Naive B cell (primary cell): ENCODE data around the gene PLEKHG1. TPM values are rescaled to one million over a fixed set of nuclear protein-coding genes. Genes with fewer than 3 reads are reported as not detected.

Source experiments
- ATAC-seq, 2 donors: fragments of 150-1000 bp; cut with Tn5 transposase; 2 replicates each; pipeline ENCODE4 v1.10.0; 2021; ENCODE audit warnings: low read depth in 2 of 2, mild to moderate bottlenecking in 2 of 2, moderate library complexity in 2 of 2
- DNase-seq: peaks from one replicate; pipeline ENCODE4 v3.0.0; 2022
- H3K27ac Mint-ChIP-seq, 6 donors: one replicate each; pipeline ENCODE4 v1.8.0; 2020 to 2022; ENCODE audit warnings: mild to moderate bottlenecking in 6 of 6, mixed read lengths in 6 of 6, moderate library complexity in 5 of 6, inconsistent platforms in 2 of 6
- H3K27me3 Mint-ChIP-seq, 3 donors: one replicate each; pipeline ENCODE4 v1.8.0; 2021 to 2022; ENCODE audit warnings: mixed read lengths in 3 of 3, mild to moderate bottlenecking in 1 of 3
- H3K36me3 Mint-ChIP-seq, 2 donors: one replicate each; pipeline ENCODE4 v1.8.0; 2020 to 2022; ENCODE audit warnings: mixed read lengths in 2 of 2, inconsistent platforms in 1 of 2, mild to moderate bottlenecking in 1 of 2
- H3K4me1 Mint-ChIP-seq, 3 donors: one replicate each; pipeline ENCODE4 v1.8.0; 2020 to 2022; ENCODE audit warnings: mixed read lengths in 3 of 3, inconsistent platforms in 1 of 3, mild to moderate bottlenecking in 1 of 3, moderate library complexity in 1 of 3
- H3K4me3 Mint-ChIP-seq, 8 donors: one replicate each; pipeline ENCODE4 v1.8.0; 2020 to 2022; ENCODE audit warnings: mild to moderate bottlenecking in 8 of 8, mixed read lengths in 8 of 8, moderate library complexity in 8 of 8, inconsistent platforms in 2 of 8
- H3K9me3 Mint-ChIP-seq, 7 donors: one replicate each; pipeline ENCODE4 v1.8.0; 2020 to 2022; ENCODE audit warnings: mixed read lengths in 7 of 7, mild to moderate bottlenecking in 5 of 7, inconsistent platforms in 2 of 7, moderate library complexity in 1 of 7
- polyA plus RNA-seq, 6 donors: library from polyadenylated mRNA; unstranded; fragments of 300-500 nt; fragmentation: Illumina TruSeq; gene quantifications; one replicate each; pipeline ENCODE4 v1.2.3, GENCODE V29; 2021; ENCODE audit warnings: low read depth in 6 of 6

The PLEKHG1 gene
- polyA plus RNA-seq, 6 donors from 2014 or later: 38.3 to 82.2 (median 50.0) TPM

- ATAC-seq: no peak
- H3K27me3 Mint-ChIP-seq: no peaks in the 10 kb centered on the region
- H3K9me3 Mint-ChIP-seq: no peaks in the 10 kb centered on the region
- H3K4me3 Mint-ChIP-seq: peak overlapping the region in 2 of 8 donors; percentile 1 to 31
- H3K4me1 Mint-ChIP-seq: peaks cover 66 to 97% (median 89%) of the 10 kb centered on the region in 3 donors
- no peak for DNase-seq
- H3K36me3 Mint-ChIP-seq: peaks cover 14 to 27% of the 10 kb centered on the region in 2 donors
- H3K27ac Mint-ChIP-seq: peak overlapping the region; percentile 5 to 99 (median 89)
These were observed 13.6 kb downstream of the PLEKHG1 start for GRCh38 chr6:150613269-150613668.

DNA sequence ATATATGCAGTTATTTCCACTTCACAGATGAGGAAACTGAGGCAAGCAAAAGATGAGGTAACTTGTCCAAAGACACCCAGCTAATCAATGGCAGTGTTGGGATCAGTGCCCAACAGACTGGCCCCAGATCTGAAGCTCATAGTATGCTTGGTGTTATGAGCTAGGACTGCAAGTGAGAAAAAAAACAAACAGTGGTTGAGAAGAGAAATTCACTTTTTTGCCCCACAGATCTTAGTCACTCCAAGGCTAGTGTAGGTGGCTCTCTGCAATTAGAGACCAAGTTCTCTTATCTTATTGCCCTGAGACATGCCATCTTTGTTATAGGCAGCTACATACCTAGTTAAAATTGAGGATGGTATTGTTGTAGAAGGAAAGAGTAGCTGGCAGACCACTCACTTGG, 16.3 kb downstream of the PLEKHG1 start:
- Mint-ChIP-seq H3K4me3 (peak overlapping the region in 4 of 8 donors; percentile 18 to 60 (median 36)), H3K27ac (peak overlapping the region; percentile 79 to 99 (median 91)), H3K9me3 (no peaks in the 10 kb centered on the region), H3K27me3 (no peaks in the 10 kb centered on the region), H3K36me3 (peaks cover 8 to 15% of the 10 kb centered on the region in 2 donors), H3K4me1 (peaks cover 68 to 97% (median 88%) of the 10 kb centered on the region in 3 donors)
- peak; percentile 31 for ATAC-seq
- no peak for DNase-seq

DNA sequence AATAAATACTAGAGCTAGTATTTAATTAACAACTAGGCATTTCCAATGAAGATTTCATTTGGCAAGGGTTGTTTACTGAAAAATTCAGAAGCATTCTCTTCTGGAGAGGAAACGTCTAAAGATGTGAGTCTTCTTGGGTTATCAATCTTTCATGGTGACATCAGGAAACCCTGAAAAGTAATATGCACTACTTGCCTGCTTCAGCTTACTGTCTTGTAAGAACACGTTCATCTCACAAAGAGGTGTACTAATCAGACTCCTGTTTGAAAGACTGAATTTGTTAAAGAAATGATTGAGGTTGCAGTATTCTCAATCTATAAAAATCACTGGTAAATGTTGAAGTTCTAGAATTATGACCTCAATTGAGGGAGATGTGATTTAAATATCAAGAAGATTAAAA, 16.9 kb downstream of the PLEKHG1 start:
- H3K27ac Mint-ChIP-seq: peak overlapping the region; percentile 74 to 99 (median 91)
- no peak for DNase-seq

DNA sequence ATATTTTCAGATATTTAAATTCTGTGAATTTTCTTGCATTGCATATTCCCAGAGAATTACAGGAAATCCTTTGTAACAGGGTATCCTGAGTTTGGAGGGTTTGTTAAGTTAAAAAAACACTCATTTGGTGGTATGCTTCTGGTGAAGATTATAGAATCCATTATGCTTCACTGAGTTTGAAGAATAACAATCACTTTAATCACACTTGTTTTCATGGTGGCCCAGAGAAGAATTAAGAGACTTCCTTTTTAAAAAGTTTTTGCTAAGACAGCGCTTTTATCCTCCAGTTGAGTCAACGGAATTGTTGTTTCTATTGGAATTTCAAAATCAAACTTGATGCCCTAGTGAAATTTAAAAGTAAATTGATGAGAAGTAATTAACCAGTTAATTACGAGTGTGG, 17.4 kb downstream of the PLEKHG1 start:
- peak overlapping the region; percentile 13 to 80 (median 37) for H3K4me3 Mint-ChIP-seq
- DNase-seq: no peak
- no peaks in the 10 kb centered on the region for H3K9me3 Mint-ChIP-seq
- no peak for ATAC-seq
- no peaks in the 10 kb centered on the region for H3K27me3 Mint-ChIP-seq
- H3K36me3 Mint-ChIP-seq: peaks cover 8 to 15% of the 10 kb centered on the region in 2 donors
- peaks cover 72 to 97% (median 94%) of the 10 kb centered on the region in 3 donors for H3K4me1 Mint-ChIP-seq
- peak overlapping the region; percentile 14 to 99 (median 86) for H3K27ac Mint-ChIP-seq

More for the DNA sequence above, 16.9 kb downstream of the PLEKHG1 start:
- Mint-ChIP-seq H3K27me3 (no peaks in the 10 kb centered on the region), H3K36me3 (peaks cover 8 to 15% of the 10 kb centered on the region in 2 donors), H3K4me3 (peak overlapping the region in 5 of 8 donors; percentile 23 to 80 (median 67)), H3K9me3 (no peaks in the 10 kb centered on the region), H3K4me1 (peaks cover 70 to 97% (median 92%) of the 10 kb centered on the region in 3 donors)
- ATAC-seq: no peak

GRCh38 chr6:150617496-150618460, 18.1 kb downstream of the PLEKHG1 start:
- DNase-seq (no peak), ATAC-seq (no peak)
- peak overlapping the region in 7 of 8 donors; percentile 13 to 80 (median 38) for H3K4me3 Mint-ChIP-seq
- no peaks in the 10 kb centered on the region for H3K9me3 Mint-ChIP-seq
- peaks cover 74 to 97% (median 94%) of the 10 kb centered on the region in 3 donors for H3K4me1 Mint-ChIP-seq
- peak overlapping the region; percentile 79 to 99 (median 89) for H3K27ac Mint-ChIP-seq
- peaks cover 5 to 12% of the 10 kb centered on the region in 2 donors for H3K36me3 Mint-ChIP-seq
- H3K27me3 Mint-ChIP-seq: no peaks in the 10 kb centered on the region

- ATAC-seq: no peak
- H3K4me3 Mint-ChIP-seq: peak overlapping the region in 5 of 8 donors; percentile 19 to 72 (median 31)
- no peaks in the 10 kb centered on the region for H3K27me3 Mint-ChIP-seq
- H3K36me3 Mint-ChIP-seq: no peaks in the 10 kb centered on the region
- peak overlapping the region; percentile 5 to 99 (median 72) for H3K27ac Mint-ChIP-seq
- no peak for DNase-seq
- peaks cover 74 to 95% (median 91%) of the 10 kb centered on the region in 3 donors for H3K4me1 Mint-ChIP-seq
- H3K9me3 Mint-ChIP-seq: no peaks in the 10 kb centered on the region
These were observed 19.6 kb downstream of the PLEKHG1 start for GRCh38 chr6:150619275-150619674.

- Mint-ChIP-seq H3K4me3 (peak overlapping the region in 7 of 8 donors; percentile 0 to 76 (median 63)), H3K27ac (peak overlapping the region; percentile 99 to 100 (median 100)), H3K27me3 (no peaks in the 10 kb centered on the region), H3K4me1 (peaks cover 71 to 94% (median 86%) of the 10 kb centered on the region in 3 donors), H3K36me3 (no peaks in the 10 kb centered on the region), H3K9me3 (no peaks in the 10 kb centered on the region)
- ATAC-seq: no peak
- no peak for DNase-seq
These were observed 20.6 kb downstream of the PLEKHG1 start for GRCh38 chr6:150620244-150620643.

- Mint-ChIP-seq H3K4me3 (peak overlapping the region in 7 of 8 donors; percentile 0 to 76 (median 63)), H3K27ac (peak overlapping the region; percentile 99 to 100 (median 100)), H3K27me3 (no peaks in the 10 kb centered on the region), H3K9me3 (peaks cover 0 to 1% (median 0%) of the 10 kb centered on the region in 7 donors), H3K4me1 (peaks cover 71 to 94% (median 86%) of the 10 kb centered on the region in 3 donors), H3K36me3 (peaks cover 0 to 4% of the 10 kb centered on the region in 2 donors)
- DNase-seq: no peak
- ATAC-seq: no peak
These were observed 21.1 kb downstream of the PLEKHG1 start for GRCh38 chr6:150620763-150621162.

DNA sequence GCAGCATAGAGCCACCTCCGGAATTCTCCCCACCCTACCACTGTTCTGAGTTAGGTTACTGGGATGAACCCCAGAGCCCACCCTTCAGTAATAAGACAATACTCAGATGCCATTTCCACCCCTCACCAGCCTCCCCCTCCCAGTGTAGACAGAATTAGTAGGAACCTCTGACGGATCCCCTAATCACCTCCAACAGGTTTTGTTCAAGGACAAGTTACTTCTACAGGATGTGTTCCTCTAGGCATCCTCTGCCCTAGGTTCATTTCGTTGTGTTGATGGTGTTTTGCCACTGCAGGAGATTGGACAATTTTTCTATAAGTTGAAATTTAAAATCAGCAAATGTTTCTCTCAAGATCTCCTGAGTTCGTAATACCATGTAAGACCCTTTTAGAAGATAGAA, 22.8 kb downstream of the PLEKHG1 start:
- Mint-ChIP-seq H3K4me3 (peak overlapping the region; percentile 12 to 86 (median 64)), H3K27ac (peak overlapping the region; percentile 99 to 100 (median 100)), H3K36me3 (peaks cover 0 to 8% of the 10 kb centered on the region in 2 donors), H3K27me3 (no peaks in the 10 kb centered on the region), H3K4me1 (peaks cover 66 to 94% (median 84%) of the 10 kb centered on the region in 3 donors), H3K9me3 (peaks cover 0 to 2% (median 0%) of the 10 kb centered on the region in 7 donors)
- DNase-seq (no peak), ATAC-seq (no peak)

DNA sequence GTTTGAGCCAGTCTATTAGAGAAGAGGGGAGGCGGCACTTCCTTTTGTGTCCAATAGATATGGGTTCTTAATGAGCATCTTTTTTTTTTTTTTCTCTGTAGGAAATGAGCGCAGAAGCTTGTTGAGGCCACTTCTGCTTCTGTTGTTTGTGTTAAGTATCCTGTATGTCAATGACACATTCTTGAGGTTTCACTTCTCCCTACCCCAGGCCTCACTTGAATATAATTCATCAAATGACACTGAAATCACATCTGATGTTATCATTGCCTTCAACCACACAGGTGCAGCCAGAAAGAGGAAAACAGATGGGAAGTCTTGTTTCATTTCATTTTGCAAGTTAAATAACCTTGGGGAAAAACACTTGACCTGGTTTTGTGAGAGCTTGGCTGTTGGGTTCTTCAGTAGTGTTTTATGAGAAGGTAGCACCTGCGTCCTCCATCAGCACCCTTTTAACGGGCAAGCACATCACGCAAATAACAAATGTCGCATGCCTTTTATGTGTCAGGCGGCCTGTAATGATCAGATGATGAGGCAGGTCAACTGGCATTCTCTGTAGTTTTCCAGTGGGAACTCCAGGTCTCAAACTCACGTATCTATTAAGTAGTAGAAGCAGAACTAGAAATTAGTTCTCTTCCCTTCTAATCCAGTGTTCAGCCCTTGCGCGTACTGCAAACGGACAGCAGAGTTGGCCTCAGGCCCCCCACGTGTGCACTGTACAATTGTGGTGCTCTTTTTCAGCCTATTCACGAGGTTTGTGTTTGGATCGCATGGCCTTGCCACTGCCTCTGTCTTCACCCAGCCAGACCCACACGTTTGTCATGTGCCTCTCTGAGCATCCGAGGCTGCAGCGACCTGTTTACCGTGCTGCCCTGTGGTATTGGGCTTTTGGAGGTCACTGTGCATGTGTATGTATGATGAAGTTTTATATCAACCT, 23.5 kb downstream of the PLEKHG1 start:
- Mint-ChIP-seq H3K27ac (peak overlapping the region; percentile 99 to 100 (median 100)), H3K27me3 (no peaks in the 10 kb centered on the region), H3K4me1 (peaks cover 66 to 95% (median 84%) of the 10 kb centered on the region in 3 donors), H3K4me3 (peak overlapping the region; percentile 12 to 89 (median 71)), H3K9me3 (peaks cover 0 to 2% (median 0%) of the 10 kb centered on the region in 7 donors), H3K36me3 (peaks cover 0 to 8% of the 10 kb centered on the region in 2 donors)
- DNase-seq (peak; percentile 93), ATAC-seq (peak; percentile 84)

DNA sequence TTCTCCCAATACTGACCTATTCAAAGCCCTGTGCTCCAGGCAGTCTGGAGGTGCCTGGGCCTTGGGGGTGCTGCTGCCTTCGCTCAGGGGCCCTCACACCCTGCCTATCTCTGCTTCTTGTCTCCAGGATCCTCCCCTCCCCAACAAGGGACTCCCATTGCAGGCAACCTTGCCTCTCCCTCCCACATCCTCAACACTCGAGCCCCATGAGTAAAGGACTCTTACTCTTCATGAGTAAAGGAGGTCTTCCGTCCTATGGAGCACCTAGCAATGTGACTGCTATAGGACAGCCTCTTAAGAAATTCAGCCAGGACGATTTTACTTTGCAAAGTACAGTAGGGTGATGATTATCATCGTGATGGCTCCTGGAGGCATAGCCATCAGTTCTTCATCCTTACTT, 24.5 kb downstream of the PLEKHG1 start:
- Mint-ChIP-seq H3K4me3 (peak overlapping the region; percentile 36 to 85 (median 68)), H3K27ac (peak overlapping the region; percentile 99 to 100 (median 100)), H3K9me3 (peaks cover 0 to 2% (median 0%) of the 10 kb centered on the region in 7 donors), H3K27me3 (no peaks in the 10 kb centered on the region), H3K4me1 (peaks cover 70 to 96% (median 84%) of the 10 kb centered on the region in 3 donors), H3K36me3 (peaks cover 0 to 8% of the 10 kb centered on the region in 2 donors)
- ATAC-seq (no peak), DNase-seq (no peak)

DNA sequence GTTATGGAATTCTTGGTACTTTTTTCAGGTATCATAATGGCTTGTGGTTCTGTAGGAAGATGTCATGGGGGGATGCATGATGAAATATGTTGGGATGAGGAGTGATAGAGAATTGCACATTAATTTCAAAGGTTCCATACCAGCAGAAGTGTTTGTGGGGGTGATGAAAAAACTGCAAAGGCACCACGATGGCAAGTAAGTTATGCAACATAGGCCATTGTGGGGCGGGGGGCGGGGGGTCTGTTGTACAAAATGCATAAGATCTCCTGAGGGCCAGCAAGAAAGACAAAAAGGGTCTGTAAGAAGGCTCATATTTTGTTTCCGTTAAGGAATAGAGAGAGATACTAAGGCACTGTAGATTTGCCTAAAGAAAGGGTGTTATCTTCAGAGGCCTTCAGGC, 26.2 kb downstream of the PLEKHG1 start:
- Mint-ChIP-seq H3K27ac (peak overlapping the region; percentile 91 to 100 (median 100)), H3K9me3 (peaks cover 0 to 2% (median 0%) of the 10 kb centered on the region in 7 donors), H3K4me1 (peaks cover 67 to 91% (median 83%) of the 10 kb centered on the region in 3 donors), H3K4me3 (peak overlapping the region in 5 of 8 donors; percentile 53 to 70 (median 61)), H3K36me3 (peaks cover 0 to 8% of the 10 kb centered on the region in 2 donors), H3K27me3 (no peaks in the 10 kb centered on the region)
- ATAC-seq (no peak), DNase-seq (no peak)
